EL (cell line): ENCODE results near the gene TAS2R40.
"Not testable (repeated sequence)": the region's sequence is repeated elsewhere in the genome, so short reads cannot be mapped to it uniquely, and the experiment has no call there.

Source experiments
- DNase-seq: peaks from one replicate; pipeline ENCODE4 v3.0.0-alpha.2; 2016

TAS2R40 gene

GRCh38 chr7:143221737-143222136, at the start of gene TAS2R40:
Gene TAS2R40 (plus strand): TSS chr7:143222037. CDS start chr7:143222079, 42 bp downstream.
- DNase-seq: no peak

- no peak for DNase-seq
Measured at GRCh38 chr7:143172354-143172753, 49.5 kb upstream of the TAS2R40 start.

- no peak for DNase-seq
Measured at GRCh38 chr7:143176128-143176527, 45.7 kb upstream of the TAS2R40 start.

- DNase-seq: no peak
Measured at GRCh38 chr7:143177374-143178119, 44.3 kb upstream of the TAS2R40 start.

GRCh38 chr7:143180771-143181170, 41.1 kb upstream of the TAS2R40 start:
- DNase-seq: not testable (repeated sequence)

GRCh38 chr7:143181349-143181748, 40.5 kb upstream of the TAS2R40 start:
- no peak for DNase-seq

GRCh38 chr7:143183024-143183423, 38.8 kb upstream of the TAS2R40 start, which contains the start of gene TAS2R39:
Gene TAS2R39 (plus strand): TSS chr7:143183419. CDS start chr7:143183419, 0 bp downstream.
- DNase-seq: no peak

- DNase-seq: no peak
Measured at GRCh38 chr7:143185551-143185950, 36.3 kb upstream of the TAS2R40 start.

- DNase-seq: no peak
Measured at GRCh38 chr7:143188994-143189393, 32.8 kb upstream of the TAS2R40 start.

GRCh38 chr7:143193880-143194279, 28.0 kb upstream of the TAS2R40 start:
- DNase-seq: no peak

GRCh38 chr7:143199040-143199439, 22.8 kb upstream of the TAS2R40 start:
- DNase-seq: no peak

GRCh38 chr7:143202161-143202560, 19.7 kb upstream of the TAS2R40 start:
- no peak for DNase-seq

GRCh38 chr7:143203386-143203785, 18.5 kb upstream of the TAS2R40 start:
- no peak for DNase-seq

- DNase-seq: peak; percentile 5
Measured at GRCh38 chr7:143205560-143206293, 16.1 kb upstream of the TAS2R40 start.

- DNase-seq: no peak
Measured at GRCh38 chr7:143210541-143210940, 11.3 kb upstream of the TAS2R40 start.

- DNase-seq: not testable (repeated sequence)
Measured at GRCh38 chr7:143213478-143213877, 8.4 kb upstream of the TAS2R40 start.

- peak; percentile 76 for DNase-seq
Measured at GRCh38 chr7:143214789-143215679, 6.8 kb upstream of the TAS2R40 start.

- DNase-seq: peak; percentile 24
Measured at GRCh38 chr7:143216151-143216550, 5.7 kb upstream of the TAS2R40 start.

GRCh38 chr7:143216686-143217085, 5.2 kb upstream of the TAS2R40 start:
- no peak for DNase-seq

- no peak for DNase-seq
Measured at GRCh38 chr7:143217806-143218205, 4.0 kb upstream of the TAS2R40 start.

- DNase-seq: no peak
Measured at GRCh38 chr7:143221286-143221685, 551 bp upstream of the TAS2R40 start.

GRCh38 chr7:143222782-143223181, 945 bp downstream of the TAS2R40 start:
- DNase-seq: no peak

- no peak for DNase-seq
Measured at GRCh38 chr7:143223784-143224183, 1.9 kb downstream of the TAS2R40 start.
